ENCODE data around the gene ENSA.
"Not testable (repeated sequence)": the region's sequence is repeated elsewhere in the genome, so short reads cannot be mapped to it uniquely, and the experiment has no call there.

Gene ENSA

DNA sequence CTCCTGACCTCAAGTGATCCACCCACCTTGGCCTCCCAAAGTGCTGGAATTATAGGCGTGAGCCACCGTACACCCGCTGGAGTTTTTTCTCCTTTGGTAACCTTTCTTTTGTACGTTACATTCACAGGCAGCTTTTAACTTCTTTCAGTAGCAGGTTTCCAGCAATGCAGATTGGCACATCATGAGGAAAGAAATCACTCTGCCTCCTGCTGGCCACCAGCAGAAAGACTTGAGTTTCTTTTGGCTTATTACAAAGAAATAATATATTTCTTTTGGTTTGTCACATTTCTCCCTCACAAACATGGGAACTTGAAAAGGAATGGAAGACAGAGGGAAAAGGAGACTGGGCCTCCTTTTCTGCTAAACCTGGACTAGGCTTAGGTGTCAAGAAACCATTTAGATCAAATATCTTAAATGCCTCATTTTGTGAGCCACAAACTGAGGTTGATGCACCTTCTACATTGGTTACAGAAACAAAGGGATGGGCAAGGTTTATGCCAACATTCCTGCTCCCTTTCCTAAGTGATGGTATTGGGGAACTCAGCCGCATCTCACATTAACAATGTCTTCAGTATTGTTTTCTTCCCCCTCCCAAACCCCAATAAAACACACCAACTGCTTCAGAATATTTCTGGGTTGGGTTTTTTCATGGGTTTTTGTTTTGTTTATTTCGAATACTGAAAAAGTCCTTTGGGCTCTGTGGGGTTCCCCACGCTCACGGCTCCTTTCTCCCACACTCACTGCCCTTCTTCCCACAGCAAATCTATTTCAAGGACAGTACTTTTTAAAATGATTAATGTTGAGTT lies 7.7 kb downstream of the ENSA start:
- DNase-seq: peak; percentile 8

GRCh38 chr1:150620919-150621318 lies 8.5 kb downstream of the ENSA start:
- DNase-seq: no peak

DNA sequence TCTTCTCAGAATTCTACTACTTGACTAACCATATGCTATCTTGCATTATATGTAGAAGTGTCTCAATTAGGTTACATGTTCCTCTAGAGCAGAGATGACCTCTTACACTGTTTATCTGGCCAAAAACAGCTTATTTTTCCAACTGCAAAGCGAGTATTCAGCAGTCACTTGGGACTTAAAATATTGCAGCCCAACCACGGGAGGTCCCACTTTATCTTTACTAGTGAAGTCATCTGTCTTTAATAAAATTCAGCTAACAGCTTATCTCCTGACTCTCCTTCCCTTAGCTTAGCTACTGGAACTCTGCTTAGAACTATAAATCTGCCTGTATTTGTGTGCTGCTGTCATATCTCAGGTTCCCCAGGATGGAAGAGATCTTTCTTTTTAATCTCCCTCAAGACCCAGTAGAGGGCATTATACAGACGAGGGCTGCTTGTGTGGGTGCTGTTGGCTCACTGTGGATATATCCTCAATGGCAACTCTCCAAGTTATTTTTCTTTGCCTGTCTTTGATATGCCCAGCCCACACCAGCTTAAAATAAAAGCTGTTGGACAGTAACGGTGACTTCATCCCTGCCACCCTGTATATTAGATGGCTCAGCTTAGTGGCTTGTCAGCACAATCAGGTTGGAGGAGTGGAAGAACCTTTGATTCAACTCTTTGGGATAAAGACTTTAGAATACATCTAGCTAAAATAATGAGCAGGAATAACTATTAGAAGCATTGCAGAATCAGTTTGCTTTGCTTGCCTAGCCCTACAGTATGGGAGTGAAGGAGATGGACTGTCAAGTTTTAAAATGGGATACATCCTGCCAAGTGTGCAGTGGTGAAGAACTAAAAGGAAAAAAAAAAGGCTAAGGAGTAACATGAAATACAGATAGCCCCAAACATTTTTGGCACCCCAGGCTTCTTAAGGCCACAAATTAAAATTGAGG lies 9.6 kb downstream of the ENSA start:
- DNase-seq: no peak

DNA sequence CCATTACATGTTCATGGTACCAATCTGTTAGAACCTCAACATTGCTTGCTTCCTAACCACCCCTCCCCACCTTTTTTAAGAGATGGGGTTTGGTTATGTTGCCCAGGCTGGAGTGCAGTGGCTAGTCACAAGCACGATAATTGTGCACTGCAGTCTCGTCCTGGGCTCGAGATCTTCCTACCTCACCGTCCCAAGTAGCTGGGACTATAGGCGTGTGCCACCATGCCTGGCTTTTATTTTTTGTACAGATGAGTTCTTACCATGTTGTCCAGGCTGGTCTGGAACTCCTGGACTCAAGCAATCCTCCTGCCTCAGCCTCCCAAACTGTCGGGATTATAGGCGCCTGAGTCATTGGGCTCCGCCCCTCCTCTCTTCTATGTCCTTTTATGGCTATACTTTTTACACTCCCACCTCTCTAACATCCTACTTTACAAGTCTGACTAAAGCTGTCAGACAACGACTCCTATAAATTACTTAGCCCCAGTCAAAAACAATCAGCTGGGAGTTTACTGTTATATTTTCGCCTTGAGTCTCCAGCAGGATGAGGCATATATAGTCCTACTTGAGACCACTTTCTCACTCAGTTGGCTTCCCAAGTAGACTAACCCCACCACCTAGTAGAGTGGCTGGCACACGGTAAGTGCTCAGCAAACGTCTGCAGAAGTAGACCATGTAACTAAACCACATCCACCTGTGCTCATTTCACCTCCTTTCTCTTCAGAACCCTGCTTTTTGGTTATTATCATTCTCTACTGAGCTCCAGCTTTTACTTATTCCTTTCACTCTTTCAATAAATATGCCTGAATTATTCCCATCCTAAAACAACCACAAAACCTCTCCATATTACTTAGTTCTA lies 13.8 kb downstream of the ENSA start:
- DNase-seq: no peak

GRCh38 chr1:150613061-150613920 lies 16.1 kb downstream of the ENSA start:
- DNase-seq: no peak

GRCh38 chr1:150612014-150612345 lies 17.4 kb downstream of the ENSA start:
- no peak for DNase-seq

DNA sequence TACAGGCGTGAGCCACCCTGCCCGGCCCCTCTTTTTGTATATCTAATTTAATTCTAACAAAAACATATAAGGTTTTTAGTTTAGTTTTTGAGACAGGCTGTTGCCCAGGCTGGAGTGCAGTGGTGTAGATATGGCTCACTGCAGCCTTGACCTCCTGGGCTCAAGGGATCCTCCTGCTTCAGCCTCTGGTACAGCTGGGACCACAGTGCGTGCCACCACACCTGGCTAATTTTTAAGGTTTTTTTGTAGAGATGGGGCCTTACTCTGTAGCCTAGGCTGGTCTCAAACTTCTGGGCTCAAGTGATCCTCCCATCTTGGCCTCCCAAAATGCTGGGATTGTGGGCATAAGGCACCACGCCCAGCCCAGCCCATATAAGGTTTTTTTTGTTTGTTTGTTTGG lies 18.8 kb downstream of the ENSA start:
- no peak for DNase-seq

DNA sequence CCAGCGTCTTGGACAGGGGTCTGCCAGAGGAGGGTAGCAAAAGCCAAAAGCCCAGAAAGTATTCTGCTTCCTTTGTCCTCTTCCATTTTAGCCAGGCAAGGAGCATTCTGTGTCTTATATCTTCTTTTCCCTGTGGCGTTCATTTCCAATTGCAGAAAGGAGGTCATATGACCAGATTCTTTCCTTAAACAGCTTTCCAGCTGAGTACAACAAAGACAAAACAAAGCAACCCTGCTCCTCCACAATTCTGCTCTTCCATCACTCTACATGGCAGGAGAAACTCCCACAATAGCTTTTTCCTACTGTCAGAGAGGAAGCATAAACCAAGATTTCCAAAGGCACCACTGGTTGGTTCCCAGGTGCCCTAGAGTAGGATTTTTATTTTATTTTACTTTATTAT lies 19.7 kb downstream of the ENSA start:
- no peak for DNase-seq

- DNase-seq: no peak
Observed at GRCh38 chr1:150606463-150607142, 22.8 kb downstream of the ENSA start.

DNA sequence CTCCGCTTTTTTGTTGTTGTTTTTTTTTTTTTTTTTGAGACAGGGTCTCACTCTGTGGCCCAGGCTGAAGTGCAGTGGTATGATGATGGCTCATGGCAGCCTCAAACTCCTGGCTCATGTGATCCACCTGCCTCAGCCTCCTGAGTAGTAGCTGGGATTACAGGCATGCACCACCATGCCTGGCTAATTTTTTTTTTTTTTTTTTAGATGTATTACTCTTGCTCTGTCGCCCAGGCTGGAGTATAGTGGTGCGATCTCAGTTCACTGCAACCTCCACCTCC lies 24.0 kb downstream of the ENSA start:
- not testable (repeated sequence) for DNase-seq

DNA sequence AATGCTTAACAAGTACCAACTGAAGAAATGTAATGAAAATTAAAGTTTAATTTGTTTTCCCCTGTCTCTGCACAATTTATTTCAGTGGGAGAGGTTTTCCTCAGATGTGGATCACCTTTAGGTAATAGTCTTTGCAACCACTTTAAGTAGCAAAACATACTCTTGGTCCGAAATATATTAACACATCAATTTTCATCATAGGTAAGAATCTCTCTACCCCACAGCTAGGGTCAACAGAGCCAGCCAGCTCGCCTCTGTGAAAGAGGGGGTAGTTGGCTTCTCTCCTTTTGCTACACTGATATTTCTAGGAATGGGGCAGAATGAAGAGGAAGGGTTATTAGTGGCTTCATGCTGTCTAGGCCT lies 25.2 kb downstream of the ENSA start:
- DNase-seq: no peak

DNA sequence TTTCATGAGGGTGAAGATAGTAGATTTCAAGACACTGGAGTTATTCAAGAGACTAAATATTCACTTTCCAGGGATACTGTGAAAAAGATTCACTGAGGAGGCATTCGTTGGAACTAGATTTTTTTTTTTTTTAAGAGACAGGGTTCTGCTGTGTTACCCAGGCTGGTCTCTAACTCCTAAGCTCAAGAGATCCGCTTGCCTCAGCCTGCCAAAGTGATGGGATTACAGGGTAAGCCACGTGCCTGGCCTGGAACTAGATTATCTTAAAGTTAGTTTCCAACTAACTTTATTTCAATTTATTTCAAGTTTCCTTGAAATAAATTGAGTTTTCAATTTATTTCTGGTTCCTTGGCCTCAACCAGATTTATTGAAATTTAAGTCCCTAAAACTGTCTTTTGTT lies 25.7 kb downstream of the ENSA start:
- DNase-seq: no peak

- DNase-seq: not testable (repeated sequence)
Observed at GRCh38 chr1:150602372-150602771, 27.0 kb downstream of the ENSA start.

GRCh38 chr1:150601540-150601939 lies 27.9 kb downstream of the ENSA start:
- DNase-seq: no peak

- DNase-seq: not testable (repeated sequence)
Observed at GRCh38 chr1:150598346-150598745, 31.1 kb downstream of the ENSA start.

DNA sequence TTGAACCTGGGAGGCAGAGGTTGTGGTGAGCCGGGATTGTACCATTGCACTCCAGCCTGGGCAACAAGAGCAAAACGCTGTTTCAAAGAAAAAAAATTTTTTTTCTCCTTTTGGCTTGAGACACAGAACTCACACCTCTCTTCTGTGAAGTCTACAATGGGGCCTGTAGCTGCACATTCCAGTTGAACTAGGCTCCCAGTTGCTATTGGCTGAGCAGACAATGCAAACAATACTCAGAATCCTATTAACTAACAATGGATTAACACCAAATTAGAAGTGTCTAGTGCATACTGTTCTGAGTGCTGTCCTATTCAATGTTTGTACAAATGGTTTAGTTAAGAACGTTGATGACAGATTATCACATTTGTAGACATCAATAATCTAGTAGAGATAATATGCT lies 32.4 kb downstream of the ENSA start:
- no peak for DNase-seq

GRCh38 chr1:150596095-150596892 lies 33.1 kb downstream of the ENSA start:
- DNase-seq: no peak

DNA sequence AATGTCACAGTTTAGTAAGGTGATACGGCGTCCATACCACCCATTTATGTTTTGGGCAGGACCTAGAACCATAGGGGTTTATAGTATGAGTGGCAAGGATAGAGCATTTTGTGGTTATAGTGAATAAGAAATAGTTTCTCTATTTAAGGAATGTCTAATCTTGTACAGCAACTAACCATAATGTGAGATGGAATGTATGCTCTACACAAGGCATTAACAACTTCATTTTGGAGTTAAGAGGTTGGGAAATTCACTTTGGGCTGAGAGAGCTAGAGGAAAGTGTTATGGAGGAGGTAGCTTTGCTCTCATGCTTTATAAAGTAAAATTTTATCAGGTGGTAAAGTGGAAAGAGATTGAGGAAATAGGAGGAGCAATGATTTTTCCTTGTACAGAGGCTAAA lies 47.0 kb downstream of the ENSA start:
- DNase-seq: no peak

- DNase-seq: not testable (repeated sequence)
Observed at GRCh38 chr1:150581962-150582361, 47.5 kb downstream of the ENSA start.

- DNase-seq: not testable (repeated sequence)
Observed at GRCh38 chr1:150581437-150581836, 48.0 kb downstream of the ENSA start.

DNA sequence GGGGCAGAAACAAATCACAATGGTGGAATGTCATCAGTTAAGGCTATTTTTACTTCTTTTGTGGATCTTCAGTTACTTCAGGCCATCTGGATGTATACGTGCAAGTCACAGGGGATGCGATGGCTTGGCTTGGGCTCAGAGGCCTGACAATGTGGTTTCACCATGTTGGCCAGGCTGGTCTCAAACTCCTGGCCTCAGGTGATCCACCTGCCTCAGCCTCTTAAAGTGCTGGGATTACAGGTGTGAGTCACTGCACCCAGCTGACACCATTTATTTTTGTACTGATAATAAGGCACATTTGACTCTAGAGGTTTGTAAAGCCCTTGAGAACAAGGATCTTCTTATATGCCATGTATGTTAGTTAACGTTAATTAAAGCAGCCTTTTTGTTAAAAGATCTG lies 48.4 kb downstream of the ENSA start:
- DNase-seq: not testable (repeated sequence)
